ENCODE data around the gene SLC13A5.

SLC13A5 gene

DNA sequence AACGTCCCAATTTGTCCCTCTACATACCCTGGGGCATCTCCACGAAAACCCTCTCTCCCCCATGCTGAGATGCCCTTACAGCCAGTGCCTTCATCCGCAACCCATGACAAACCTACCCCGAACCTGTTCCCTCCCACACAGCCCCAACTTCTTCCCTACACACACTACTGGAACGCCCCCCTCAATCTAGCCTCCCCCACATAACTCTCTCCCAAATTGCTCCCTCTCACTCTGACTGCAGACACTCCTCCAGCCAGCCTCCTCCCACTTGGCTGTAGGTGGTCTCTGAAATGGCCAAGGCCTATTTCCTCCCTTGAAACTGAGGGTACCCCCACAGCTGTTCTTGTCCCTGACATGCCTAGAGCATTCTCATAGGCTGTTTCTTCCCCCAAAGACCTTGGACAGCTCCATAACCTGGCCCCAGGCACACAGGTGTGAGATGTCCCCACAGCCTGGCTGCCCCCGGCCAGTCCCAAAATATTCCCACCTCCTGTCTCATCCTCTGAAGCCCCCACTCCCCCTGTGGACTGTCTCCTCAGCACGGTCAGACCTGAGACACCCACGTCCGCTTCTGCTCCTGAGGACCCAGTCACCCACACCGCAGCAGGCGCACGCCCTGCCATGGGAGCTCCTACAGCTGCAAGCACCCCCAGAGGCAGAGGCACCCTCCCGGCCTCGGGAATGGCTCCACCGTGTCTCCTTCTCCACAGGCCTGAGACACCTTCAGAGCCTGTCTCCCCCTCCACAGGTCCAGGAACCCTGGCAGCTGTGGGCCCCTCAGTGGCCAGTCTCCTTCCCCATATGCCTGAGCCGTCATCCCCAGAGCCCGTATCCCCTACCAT, 76.3 kb downstream of the SLC13A5 start:
- no peak for DNase-seq

GRCh38 chr17:6636105-6636504, 77.1 kb downstream of the SLC13A5 start:
- no peak for DNase-seq
